ENCODE results near the gene PAK5.

Gene PAK5

DNA sequence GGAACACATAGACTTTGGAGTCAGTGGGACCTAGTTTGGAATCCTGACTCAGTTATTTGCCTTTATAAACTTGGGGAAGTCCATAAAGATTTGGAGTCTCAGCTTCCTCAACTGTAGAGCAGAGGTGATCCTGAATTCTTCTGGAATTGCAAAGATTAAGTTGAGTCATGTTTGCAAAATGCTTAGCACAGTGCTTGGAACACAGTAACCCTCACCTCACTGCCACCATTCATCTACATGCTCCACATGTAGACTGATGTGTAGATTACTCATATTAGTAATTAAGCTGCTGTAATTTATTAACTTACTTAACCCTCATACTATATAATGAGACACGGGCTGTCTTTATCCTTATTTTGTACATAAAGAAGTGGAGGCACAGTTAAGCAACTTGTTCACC is 263.0 kb downstream of the PAK5 start:
- Histone ChIP-seq H3K27ac (no peak overlapping the region), H3K27me3 (peaks cover 22% of the 10 kb centered on the region), H3K4me1 (ENCODE audit: control insufficient read depth in 1 of 2, insufficient read depth in 1 of 2, low read depth in 1 of 2, low read length in 1 of 2) (no peaks in the 10 kb centered on the region), H3K4me3 (ENCODE audit: low read depth in 1 of 2, low read length in 1 of 2) (no peak overlapping the region), H3K36me3 (no peaks in the 10 kb centered on the region), H3K9me3 (no peaks in the 10 kb centered on the region)
- TF ChIP-seq, protein P1, sequence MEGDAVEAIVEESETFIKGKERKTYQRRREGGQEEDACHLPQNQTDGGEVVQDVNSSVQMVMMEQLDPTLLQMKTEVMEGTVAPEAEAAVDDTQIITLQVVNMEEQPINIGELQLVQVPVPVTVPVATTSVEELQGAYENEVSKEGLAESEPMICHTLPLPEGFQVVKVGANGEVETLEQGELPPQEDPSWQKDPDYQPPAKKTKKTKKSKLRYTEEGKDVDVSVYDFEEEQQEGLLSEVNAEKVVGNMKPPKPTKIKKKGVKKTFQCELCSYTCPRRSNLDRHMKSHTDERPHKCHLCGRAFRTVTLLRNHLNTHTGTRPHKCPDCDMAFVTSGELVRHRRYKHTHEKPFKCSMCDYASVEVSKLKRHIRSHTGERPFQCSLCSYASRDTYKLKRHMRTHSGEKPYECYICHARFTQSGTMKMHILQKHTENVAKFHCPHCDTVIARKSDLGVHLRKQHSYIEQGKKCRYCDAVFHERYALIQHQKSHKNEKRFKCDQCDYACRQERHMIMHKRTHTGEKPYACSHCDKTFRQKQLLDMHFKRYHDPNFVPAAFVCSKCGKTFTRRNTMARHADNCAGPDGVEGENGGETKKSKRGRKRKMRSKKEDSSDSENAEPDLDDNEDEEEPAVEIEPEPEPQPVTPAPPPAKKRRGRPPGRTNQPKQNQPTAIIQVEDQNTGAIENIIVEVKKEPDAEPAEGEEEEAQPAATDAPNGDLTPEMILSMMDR (IDR thresholded peaks at IDR 0.05), result no peak

DNA sequence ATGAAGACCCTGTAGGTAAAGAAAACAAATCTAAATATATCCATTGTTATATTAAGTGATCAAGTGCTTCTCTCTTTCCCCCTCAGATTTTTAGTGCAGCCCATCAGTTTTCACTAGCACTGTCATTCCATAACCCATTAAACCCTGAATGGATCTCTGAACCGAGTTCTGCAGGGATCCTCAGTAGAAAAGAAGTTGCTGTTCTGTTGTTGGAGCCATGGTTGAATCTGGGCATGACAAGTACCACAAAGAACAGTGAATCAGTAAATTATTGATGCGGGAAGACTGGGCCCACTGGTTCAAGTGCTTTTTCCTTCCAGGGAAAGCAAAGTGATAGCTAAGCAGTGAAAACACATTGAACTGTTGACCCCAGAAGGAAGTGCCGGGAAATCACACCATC is 264.1 kb downstream of the PAK5 start:
- H3K36me3 ChIP-seq, result no peaks in the 10 kb centered on the region
- no peaks in the 10 kb centered on the region for H3K4me1 ChIP-seq (ENCODE audit: control insufficient read depth in 1 of 2, insufficient read depth in 1 of 2, low read depth in 1 of 2, low read length in 1 of 2)
- H3K9me3 ChIP-seq, result no peaks in the 10 kb centered on the region
- H3K27me3 ChIP-seq, result peaks cover 22% of the 10 kb centered on the region
- H3K4me3 ChIP-seq (ENCODE audit: low read depth in 1 of 2, low read length in 1 of 2), result no peak overlapping the region
- TF ChIP-seq, protein P1 (IDR thresholded peaks at IDR 0.05), result no peak
- H3K27ac ChIP-seq, result no peak overlapping the region

DNA sequence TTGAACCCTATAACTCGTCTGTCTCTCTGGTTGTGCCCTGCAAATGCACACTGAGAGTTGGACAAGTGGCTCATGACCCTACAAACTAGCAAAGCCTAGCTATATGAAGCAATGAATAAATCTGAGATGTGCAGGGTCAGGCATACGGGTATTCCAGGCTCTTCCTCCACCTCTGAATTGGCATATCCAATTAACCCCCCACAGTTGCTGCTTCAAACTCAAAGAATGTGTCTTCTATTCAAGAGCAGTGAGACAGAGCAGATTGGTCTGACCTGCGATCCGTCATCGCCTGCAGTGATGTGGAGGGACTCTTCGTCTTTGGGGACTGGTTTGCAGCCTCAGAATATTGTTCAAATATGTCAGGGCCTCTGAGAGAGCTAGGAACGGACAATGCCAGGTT is 264.7 kb downstream of the PAK5 start:
- Histone ChIP-seq H3K36me3 (no peaks in the 10 kb centered on the region), H3K4me3 (ENCODE audit: low read depth in 1 of 2, low read length in 1 of 2) (no peak overlapping the region), H3K9me3 (no peaks in the 10 kb centered on the region), H3K4me1 (ENCODE audit: control insufficient read depth in 1 of 2, insufficient read depth in 1 of 2, low read depth in 1 of 2, low read length in 1 of 2) (no peaks in the 10 kb centered on the region), H3K27me3 (peaks cover 22% of the 10 kb centered on the region), H3K27ac (no peak overlapping the region)
- TF ChIP-seq, protein P1 (IDR thresholded peaks at IDR 0.05), result no peak

DNA sequence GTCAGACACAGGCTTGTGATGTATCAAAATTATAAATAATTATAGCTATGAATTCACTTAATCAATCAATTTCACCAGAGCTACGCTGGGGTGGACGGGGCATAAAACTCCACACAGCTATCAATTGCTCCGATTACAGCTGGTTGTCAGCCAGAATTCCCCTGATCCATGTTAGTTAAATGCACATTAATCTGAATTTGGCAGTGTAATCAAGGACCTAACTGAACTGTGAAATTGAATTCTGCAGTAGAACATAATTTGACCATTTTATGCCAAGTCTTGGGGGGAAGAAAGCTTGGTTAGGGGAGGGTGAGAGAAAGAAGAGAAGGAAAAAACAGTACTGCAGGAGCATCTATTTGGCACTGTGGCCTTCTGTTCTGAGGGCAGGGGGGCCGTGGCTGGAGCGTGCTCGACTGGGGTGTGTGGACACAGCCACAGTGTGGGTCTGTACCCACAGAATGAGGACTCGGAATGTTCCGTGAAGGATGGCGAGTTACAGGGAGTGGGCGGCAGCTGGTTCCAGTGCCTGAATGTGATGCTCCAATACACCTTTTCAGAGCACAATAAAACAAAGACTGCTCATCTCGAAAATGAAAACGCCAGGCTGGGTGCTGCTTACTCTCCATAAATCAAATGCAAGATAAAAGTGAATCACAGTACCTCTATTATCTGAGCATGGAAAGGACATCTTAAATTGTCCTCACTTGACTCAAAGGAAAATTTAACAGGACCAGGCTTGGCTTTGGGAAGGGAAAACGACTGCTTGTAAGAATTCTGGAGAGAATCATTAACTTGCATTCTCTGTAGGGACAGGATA is 265.3 kb downstream of the PAK5 start:
- Histone ChIP-seq H3K27me3 (peaks cover 22% of the 10 kb centered on the region), H3K4me3 (ENCODE audit: low read depth in 1 of 2, low read length in 1 of 2) (no peak overlapping the region), H3K9me3 (no peaks in the 10 kb centered on the region), H3K27ac (no peak overlapping the region), H3K36me3 (no peaks in the 10 kb centered on the region), H3K4me1 (ENCODE audit: control insufficient read depth in 1 of 2, insufficient read depth in 1 of 2, low read depth in 1 of 2, low read length in 1 of 2) (no peaks in the 10 kb centered on the region)
- TF ChIP-seq, protein P1 (IDR thresholded peaks at IDR 0.05), result no peak

DNA sequence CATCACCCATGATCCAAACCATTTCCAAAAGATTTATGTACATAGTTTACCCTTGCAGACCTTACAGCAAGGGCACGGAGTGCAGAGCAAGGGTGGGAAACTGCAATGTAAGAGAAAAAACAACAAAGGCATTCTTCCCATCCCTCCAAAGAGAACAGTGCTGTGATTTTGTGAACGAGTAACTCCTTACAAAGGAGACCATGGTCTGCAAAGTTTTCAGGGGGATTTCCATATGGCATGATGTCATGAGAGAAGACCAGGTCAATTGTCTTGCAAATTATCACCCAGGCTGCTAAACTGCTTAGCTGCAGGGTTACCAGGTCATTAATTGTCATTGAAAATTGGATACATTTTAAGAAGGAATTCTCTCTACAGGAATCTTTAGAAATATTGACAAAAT is 266.2 kb downstream of the PAK5 start:
- H3K27ac ChIP-seq, result no peak overlapping the region
- H3K4me1 ChIP-seq (ENCODE audit: control insufficient read depth in 1 of 2, insufficient read depth in 1 of 2, low read depth in 1 of 2, low read length in 1 of 2), result no peaks in the 10 kb centered on the region
- TF ChIP-seq, protein P1 (IDR thresholded peaks at IDR 0.05), result no peak
- no peaks in the 10 kb centered on the region for H3K9me3 ChIP-seq
- H3K27me3 ChIP-seq, result peaks cover 22% of the 10 kb centered on the region
- H3K36me3 ChIP-seq, result no peaks in the 10 kb centered on the region
- no peak overlapping the region for H3K4me3 ChIP-seq (ENCODE audit: low read depth in 1 of 2, low read length in 1 of 2)
